Tibial nerve (tissue), 4 donors: ENCODE data around the gene NUDT4B. TPM values are rescaled to one million over a fixed set of nuclear protein-coding genes. Genes with fewer than 3 reads are reported as not detected.
"Not testable (repeated sequence)": the region's sequence is repeated elsewhere in the genome, so short reads cannot be mapped to it uniquely, and the experiment has no call there.

ENCODE experiments used
- DNase-seq, 2 donors: peaks; one replicate each; pipeline ENCODE4 v3.0.0-alpha.2; 2019; ENCODE audit warnings: low spot score in 2 of 2
- H3K27ac ChIP-seq, 4 donors: fragments of 200-600 bp; sonication (generic) in 3 of 4; one replicate each; pipeline ENCODE4 v1.5.1; 2017 to 2019; ENCODE audit warnings: mild to moderate bottlenecking in 1 of 4
- H3K27me3 ChIP-seq, 2 donors: fragments of 200-600 bp; sonication (generic) in 1 of 2; one replicate each; pipeline versions ENCODE4 v1.5.1 to v1.6.0; 2017 to 2019
- H3K36me3 ChIP-seq, 3 donors: fragments of 200-600 bp; sonication (generic); one replicate each; pipeline ENCODE4 v1.5.1; 2018 to 2019
- H3K4me1 ChIP-seq, 4 donors: fragments of 200-600 bp; sonication (generic) in 3 of 4; one replicate each; pipeline ENCODE4 v1.5.1; 2017 to 2019
- H3K4me3 ChIP-seq, 4 donors: fragments of 200-600 bp; sonication (generic) in 3 of 4; one replicate each; pipeline ENCODE4 v1.5.1; 2017 to 2019; ENCODE audit warnings: mild to moderate bottlenecking in 1 of 4, moderate library complexity in 1 of 4
- H3K9me3 ChIP-seq, 4 donors: fragments of 200-600 bp; sonication (generic) in 3 of 4; one replicate each; pipeline ENCODE4 v1.5.1; 2017 to 2019
- WGBS, 2 donors: methylation state at CpG; one replicate each; pipeline ENCODE4 v1.1.5; 2018; 5-methylcytosine and 5-hydroxymethylcytosine counted together
- total RNA-seq, 4 donors: library from RNA; depleted of rRNA; stranded (reverse); fragments of >200 nt; gene quantifications; one replicate each; pipeline ENCODE4 v1.1.0, GENCODE V29; 2016

Gene NUDT4B
- total RNA-seq, 4 donors from 2014 or later = 0.63 to 6.9 (median 5.6) TPM

DNA sequence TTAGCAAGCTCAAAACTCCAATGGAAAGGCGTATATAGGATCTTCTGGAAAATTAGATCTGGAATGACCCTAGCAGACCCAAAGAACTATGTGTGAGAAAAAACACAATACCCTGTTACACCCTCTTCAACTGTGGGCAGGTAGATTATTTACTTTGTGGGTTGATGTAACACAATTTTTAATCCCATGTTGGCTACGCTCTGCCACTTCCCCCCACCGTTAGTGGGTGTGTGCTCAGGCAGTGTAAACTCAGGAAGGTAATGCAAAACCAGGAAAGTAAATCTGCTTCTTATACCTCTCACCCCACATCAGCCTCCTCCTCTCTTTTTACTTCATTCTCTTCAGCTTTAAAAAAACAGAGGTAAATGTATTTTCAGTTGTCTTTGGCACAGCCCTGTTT lies 23.7 kb upstream of the NUDT4B start:
- not testable (repeated sequence) for H3K36me3 ChIP-seq, H3K4me3 ChIP-seq, H3K9me3 ChIP-seq, H3K4me1 ChIP-seq, H3K27me3 ChIP-seq, DNase-seq, H3K27ac ChIP-seq
- WGBS, 2 donors = no CpG with 5 or more reads among the region's 3 CpGs

DNA sequence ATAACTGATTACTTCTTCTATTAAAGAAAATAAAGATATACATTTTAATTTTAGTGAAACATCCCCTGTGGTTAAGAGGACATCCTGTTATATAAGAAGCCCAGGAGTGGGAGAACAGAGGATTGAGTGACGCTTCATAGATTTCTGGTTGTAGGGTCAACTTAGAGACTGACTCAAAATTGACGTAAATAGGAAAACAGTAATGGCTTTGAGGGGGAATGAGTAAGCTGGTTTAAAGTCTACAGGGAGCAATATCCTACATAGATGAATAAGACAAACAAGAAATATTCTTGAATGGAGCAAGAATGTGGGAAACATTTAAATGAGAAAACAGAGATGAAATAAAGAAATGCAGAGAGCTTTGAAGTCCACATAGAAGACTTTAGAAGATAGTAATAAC lies 20.7 kb upstream of the NUDT4B start:
- not testable (repeated sequence) for DNase-seq, H3K4me3 ChIP-seq, H3K36me3 ChIP-seq, H3K27me3 ChIP-seq, H3K4me1 ChIP-seq, H3K27ac ChIP-seq, H3K9me3 ChIP-seq
- no CpG with 5 or more reads among the region's 2 CpGs for WGBS, 2 donors

DNA sequence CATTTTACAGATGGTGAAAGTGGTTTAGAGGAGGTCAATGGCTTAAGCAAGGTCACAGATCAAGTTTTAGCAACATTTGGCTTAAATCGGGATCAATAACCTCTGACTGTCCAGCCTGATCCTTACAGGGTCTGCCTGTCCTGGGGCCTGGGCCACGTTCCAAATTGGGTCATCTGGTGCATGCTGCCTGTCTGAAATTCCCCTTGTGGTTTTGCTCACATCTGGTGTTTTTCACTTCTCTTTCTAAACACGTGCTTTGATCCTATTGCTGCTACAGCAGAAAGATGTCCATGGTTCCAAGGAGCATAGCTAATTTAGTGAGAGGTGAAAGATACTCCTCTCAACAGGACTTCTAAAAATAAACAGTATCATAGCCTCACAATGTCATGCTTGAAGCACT lies 19.4 kb upstream of the NUDT4B start:
- H3K4me3 ChIP-seq, H3K27me3 ChIP-seq, H3K27ac ChIP-seq, H3K4me1 ChIP-seq, H3K9me3 ChIP-seq, DNase-seq, H3K36me3 ChIP-seq: not testable (repeated sequence)
- no CpG with 5 or more reads among the region's 3 CpGs for WGBS, 2 donors

DNA sequence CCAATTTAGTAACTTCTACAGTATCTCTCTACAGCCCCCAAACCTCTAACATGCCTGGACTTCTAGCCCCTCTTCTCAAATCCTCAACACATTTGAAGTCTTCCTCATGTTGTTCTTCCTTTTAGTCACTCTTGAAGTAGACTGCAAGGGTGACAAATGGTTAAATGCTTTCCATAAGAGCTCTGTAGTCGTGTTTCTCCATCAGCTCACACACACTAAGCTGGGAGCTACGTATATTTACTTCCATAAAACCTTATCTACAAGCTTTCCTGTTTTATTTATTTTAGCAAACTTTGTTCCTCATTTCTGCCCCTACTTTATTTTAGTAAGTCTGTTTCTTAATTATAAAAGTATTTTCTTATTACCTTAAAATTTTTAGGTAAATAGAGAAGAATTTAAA lies 19.0 kb upstream of the NUDT4B start:
- no CpG with 5 or more reads among the region's 2 CpGs for WGBS, 2 donors
- not testable (repeated sequence) for DNase-seq, H3K36me3 ChIP-seq, H3K4me1 ChIP-seq, H3K27ac ChIP-seq, H3K27me3 ChIP-seq, H3K4me3 ChIP-seq, H3K9me3 ChIP-seq

DNA sequence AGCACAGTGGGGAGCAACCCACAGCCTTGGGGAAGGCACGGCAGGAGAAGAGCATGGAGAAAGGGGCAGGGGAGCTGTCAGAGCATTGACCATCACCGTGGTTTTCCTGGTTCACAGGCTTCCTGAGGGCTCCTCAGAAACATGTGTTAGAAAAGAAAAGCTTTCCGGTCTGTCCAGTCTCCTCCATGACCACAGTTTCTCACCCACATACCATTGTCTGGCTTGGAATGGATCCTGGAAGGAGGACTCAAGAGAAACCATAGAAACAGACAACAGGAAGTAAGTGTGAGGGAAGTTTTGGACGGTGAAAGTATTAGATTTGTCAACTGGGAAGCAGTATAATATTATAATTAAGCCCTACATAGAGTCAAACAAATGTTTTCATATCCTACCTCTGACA lies 16.3 kb upstream of the NUDT4B start:
- H3K27me3 ChIP-seq, H3K4me1 ChIP-seq, H3K36me3 ChIP-seq, H3K27ac ChIP-seq, DNase-seq, H3K9me3 ChIP-seq, H3K4me3 ChIP-seq: not testable (repeated sequence)
- no CpG with 5 or more reads among the region's 4 CpGs for WGBS, 2 donors

DNA sequence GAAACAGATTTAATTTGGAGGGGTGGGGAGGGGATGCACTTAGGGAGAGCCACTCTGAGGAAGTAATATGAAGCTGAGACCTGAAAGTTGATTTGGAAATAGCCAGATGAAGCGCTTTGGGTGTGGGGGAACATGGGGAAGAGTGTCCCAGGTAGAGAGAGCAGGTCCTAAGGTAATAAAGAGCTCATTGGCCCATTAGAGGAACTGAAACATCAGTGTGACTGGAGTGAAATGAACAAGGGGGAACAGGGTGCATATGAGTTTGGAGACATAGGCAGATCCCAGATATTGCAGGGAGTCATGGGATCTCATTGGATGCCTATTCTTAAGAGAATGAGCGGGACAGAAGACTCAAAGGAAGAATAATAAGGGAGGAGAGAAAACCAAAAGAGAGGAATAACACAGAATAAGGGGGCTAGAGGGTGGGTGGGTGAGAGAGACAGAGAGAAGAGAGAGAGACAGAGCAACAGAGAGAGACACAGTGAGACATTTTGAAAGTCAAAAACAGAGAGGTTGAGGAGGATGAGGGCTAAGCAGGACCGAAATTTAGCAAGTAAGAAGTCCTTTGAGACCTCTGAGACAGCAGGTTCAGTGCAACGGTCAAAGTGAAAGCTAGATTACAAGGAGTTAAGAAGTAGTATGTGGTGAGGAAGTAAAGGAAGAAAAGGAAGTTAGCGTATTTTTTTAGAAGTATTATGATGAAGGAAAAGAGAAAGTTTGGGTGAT lies 14.8 kb upstream of the NUDT4B start:
- DNase-seq, H3K9me3 ChIP-seq, H3K27ac ChIP-seq, H3K4me3 ChIP-seq, H3K36me3 ChIP-seq, H3K4me1 ChIP-seq, H3K27me3 ChIP-seq: not testable (repeated sequence)
- WGBS, 2 donors = no CpG with 5 or more reads among the region's 5 CpGs

DNA sequence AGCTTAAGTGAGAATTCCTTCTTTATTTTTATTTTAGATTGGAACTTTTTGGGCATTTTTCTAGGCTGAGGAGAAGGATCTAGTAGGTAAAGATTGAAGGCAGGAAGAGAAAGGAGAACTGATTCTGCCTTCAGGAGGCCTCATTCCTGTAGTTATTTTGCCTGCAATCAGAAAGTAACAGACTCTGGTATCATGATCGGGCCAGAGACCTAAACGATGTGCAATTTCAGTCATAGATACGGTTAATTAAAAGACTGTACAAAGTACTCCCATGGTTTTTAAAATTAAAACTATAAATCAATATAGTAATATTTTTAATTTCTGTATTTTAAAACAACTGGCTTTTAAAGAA lies 14.3 kb upstream of the NUDT4B start:
- not testable (repeated sequence) for DNase-seq, H3K27ac ChIP-seq, H3K4me1 ChIP-seq, H3K9me3 ChIP-seq, H3K4me3 ChIP-seq, H3K36me3 ChIP-seq, H3K27me3 ChIP-seq
- WGBS, 2 donors = no CpG with 5 or more reads among the region's 3 CpGs

DNA sequence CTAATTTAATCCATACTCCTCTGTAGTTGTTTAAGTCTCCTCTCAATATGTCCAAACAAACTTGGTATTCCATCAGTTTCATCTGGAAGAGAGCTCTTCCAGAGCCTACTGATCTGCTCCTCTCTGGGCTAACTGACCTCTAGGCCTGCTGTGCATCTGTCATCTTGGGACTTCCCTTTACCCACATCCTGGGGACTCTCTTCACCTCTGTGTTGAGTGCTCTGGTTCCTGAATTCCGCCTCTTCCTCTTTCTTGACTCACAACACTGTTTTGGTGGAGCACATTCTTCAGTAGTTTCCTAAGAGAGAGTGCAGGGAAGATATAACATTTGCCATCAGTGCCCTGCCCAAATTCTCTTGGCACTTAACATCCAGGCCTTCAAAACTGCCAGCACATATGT lies 13.0 kb upstream of the NUDT4B start:
- no CpG with 5 or more reads among the region's 1 CpG for WGBS, 2 donors
- not testable (repeated sequence) for H3K27me3 ChIP-seq, DNase-seq, H3K9me3 ChIP-seq, H3K4me3 ChIP-seq, H3K27ac ChIP-seq, H3K36me3 ChIP-seq, H3K4me1 ChIP-seq

DNA sequence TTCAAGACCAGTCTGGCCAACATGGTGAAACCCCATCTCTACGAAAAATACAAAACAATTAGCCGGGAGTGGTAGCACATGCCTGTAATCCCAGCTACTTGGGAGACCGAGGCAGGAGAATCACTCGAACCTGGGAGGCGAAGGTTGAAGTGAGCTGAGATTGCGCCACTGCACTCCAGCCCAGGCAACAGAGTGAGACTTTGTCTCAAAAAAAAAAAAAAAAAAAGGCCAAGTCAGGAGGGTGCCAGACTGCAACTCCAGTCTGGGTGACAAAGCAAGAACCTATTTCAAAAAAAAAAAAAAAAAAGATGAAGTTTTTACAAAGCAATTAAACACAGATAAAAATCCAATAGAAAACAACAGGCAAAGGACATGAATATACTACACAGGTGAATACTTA lies 9.9 kb upstream of the NUDT4B start:
- not testable (repeated sequence) for H3K27me3 ChIP-seq, H3K36me3 ChIP-seq, DNase-seq, H3K4me3 ChIP-seq, H3K27ac ChIP-seq, H3K4me1 ChIP-seq, H3K9me3 ChIP-seq
- WGBS, 2 donors = no CpG with 5 or more reads among the region's 6 CpGs

DNA sequence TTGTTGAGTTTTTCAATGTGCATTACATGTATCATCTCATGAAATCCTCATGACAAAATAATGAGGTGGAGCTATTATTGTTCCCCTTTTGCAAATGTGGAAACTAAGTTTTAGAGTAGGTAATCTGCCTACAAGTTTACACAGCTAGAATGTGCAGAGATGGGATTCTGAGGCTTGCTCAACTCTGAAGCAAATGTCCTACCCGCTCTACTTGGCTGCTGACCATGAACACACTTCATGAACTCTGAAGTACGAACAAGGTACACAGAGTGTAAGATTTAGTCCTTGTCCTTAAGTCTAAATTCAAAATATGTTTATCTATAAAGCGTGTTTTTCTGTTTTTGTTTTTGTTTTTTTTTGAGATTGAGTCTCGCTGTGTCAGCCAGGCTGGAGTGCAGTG lies 5.4 kb upstream of the NUDT4B start:
- not testable (repeated sequence) for DNase-seq, H3K4me1 ChIP-seq, H3K4me3 ChIP-seq, H3K27me3 ChIP-seq, H3K9me3 ChIP-seq, H3K27ac ChIP-seq, H3K36me3 ChIP-seq
- WGBS, 2 donors = no CpG with 5 or more reads among the region's 4 CpGs

DNA sequence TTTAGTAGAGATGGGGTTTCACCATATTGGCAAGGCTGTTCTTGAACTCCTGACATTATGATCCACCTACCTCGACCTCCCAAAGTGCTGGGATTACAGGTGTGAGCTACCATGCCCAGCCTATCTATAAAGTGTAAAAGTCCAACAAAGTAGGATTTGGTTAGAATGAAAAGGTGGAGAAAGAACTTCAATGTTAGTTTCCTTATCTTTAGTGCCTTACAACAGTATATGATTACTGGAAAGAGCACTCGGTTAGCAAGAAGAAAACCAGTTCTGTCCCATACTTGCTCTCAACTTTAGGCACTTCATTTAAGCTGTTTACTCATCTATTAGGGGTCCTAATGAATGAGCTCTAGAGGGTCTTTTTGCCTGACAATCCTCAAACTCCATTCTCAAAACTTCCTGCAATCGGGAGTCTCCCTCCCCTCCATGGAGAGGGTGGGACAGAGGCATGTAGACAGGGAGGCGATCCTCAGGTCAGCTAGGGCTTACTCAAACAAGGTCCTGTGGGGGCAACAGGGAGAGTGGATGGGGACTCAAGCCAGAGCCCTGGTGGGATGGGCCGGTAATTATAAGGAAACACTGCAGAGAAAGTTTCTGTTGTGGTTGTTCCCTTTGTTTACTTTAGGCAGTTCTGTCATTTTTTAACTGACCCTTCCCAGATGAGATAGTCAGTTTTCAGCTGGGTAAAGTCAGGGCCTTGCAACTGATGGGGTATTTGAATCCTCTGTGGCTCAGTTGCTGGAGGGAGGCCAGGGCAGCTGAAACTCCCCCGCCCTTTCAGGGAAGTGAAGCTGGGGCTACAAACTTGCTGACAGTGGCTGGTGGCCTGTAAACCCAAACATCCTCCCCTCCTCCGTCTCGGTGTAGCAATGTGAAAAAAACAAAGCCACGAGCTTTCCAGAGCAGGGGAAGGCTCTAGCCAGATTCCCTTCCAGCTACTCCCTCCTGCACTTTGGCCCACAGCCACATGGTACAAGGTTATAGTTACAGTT lies 4.6 kb upstream of the NUDT4B start:
- not testable (repeated sequence) for H3K9me3 ChIP-seq, H3K4me3 ChIP-seq, H3K27me3 ChIP-seq, H3K36me3 ChIP-seq, H3K27ac ChIP-seq, H3K4me1 ChIP-seq, DNase-seq
- no CpG with 5 or more reads among the region's 9 CpGs for WGBS, 2 donors

DNA sequence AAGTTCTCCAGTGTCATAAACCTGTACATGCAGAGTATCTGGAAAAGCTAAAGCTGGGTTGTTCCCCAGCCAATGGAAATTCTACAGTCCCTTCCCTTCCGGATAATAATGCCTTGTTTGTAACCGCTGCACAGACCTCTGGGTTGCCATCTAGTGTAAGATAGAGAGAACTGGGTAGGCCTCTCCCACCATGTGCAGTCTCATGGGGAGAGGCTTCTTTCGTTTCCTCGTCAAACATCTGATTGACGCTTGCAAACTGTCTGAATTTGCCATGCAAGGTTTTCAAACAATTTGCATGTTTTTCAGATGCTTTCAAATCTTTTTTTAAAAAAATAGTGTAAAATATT lies 734 bp downstream of the NUDT4B start:
- H3K9me3 ChIP-seq, H3K36me3 ChIP-seq, H3K4me1 ChIP-seq, H3K4me3 ChIP-seq, H3K27ac ChIP-seq, DNase-seq, H3K27me3 ChIP-seq: not testable (repeated sequence)
- WGBS, 2 donors = no CpG with 5 or more reads among the region's 5 CpGs

DNA sequence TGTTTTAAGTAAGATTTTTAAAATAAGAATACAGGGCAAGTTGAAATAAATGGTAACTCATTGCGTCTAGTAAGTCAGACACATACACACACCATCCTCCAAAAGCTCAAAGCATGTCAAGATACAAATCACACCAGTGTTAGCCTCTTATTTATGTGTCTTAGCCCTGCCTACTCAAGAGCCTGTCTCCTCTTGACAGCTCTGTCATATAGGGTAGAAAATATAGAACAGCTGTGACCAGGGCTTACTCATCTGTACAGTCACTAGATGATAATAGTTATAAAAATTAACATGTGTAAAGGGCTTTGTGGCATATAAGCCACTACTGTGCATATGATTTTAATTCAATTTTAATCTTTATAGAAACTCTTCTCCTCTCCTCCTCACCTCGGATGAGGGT lies 7.7 kb downstream of the NUDT4B start:
- H3K27me3 ChIP-seq, DNase-seq, H3K4me3 ChIP-seq, H3K27ac ChIP-seq, H3K9me3 ChIP-seq, H3K4me1 ChIP-seq, H3K36me3 ChIP-seq: not testable (repeated sequence)
- WGBS, 2 donors = no CpG with 5 or more reads among the region's 2 CpGs

DNA sequence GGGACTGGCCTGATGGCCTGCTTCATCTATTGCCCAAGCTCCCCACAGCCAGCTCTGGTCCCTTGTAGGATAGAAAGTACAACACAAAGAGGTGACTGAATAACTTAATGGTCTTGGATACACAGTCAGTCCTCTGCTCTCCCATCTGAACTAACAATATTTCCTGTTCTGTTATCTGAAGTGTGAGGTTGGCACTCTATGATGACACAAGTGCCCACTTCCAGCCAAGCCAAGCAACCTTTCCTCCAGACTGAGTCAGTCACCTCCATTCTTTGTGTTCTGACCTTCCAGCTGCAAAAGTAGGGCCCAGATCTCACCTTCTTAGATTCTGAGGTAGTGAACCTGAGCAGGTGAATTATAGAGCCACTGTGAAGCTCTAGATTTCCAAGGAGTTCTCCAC lies 8.9 kb downstream of the NUDT4B start:
- H3K27me3 ChIP-seq, H3K27ac ChIP-seq, H3K36me3 ChIP-seq, H3K9me3 ChIP-seq, H3K4me1 ChIP-seq, H3K4me3 ChIP-seq, DNase-seq: not testable (repeated sequence)
